GM19238 (cell line): ENCODE results near the gene ZNF697.
A peak's percentile ranks its signal among the peaks of the same experiment; 100 is the strongest.

Source experiments
- DNase-seq: peaks from one replicate; pipeline ENCODE4 v3.0.0; 2011; ENCODE audit warnings: low spot score; ENCODE audit not compliant: insufficient read length

Gene ZNF697

DNA sequence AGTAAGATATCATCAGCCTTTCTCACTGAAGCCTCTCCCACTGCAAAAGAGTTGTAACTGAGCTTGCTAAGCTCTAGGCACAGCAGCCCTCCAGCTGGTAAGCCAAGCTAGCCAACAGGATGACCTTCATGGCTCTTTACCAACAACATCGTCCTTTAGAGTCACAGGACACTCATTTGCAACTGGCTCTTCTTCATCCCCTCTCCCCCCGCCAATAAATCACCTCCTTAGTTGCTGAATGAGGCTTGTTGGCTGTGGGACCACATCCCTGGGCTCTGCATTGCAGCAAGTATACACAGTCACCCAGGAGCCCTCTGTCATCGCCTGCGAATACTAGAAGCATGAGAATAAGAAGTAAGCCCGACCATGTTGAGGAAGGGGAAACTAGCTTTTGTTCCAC, 16.0 kb upstream of the ZNF697 start:
- DNase-seq: no peak

DNA sequence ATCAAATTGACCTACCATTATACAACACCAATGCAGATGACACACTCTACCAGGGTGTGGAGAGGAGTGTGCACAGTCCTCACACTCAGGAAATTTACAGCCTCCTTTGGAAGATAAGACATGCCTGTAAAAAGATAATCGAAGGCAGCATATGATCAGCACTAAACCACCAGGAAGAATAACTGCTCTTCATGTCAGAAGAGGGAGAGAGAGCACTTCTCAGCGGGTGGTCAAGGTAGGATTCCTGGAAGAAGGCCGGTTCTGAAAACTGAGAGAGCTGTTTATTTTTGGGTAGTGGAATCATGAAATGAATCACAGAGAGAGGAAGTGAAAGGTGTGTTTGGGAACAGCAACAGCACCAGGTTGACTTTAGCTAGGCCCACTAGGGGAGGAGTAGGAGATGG, 14.0 kb upstream of the ZNF697 start:
- peak; percentile 44 for DNase-seq

DNA sequence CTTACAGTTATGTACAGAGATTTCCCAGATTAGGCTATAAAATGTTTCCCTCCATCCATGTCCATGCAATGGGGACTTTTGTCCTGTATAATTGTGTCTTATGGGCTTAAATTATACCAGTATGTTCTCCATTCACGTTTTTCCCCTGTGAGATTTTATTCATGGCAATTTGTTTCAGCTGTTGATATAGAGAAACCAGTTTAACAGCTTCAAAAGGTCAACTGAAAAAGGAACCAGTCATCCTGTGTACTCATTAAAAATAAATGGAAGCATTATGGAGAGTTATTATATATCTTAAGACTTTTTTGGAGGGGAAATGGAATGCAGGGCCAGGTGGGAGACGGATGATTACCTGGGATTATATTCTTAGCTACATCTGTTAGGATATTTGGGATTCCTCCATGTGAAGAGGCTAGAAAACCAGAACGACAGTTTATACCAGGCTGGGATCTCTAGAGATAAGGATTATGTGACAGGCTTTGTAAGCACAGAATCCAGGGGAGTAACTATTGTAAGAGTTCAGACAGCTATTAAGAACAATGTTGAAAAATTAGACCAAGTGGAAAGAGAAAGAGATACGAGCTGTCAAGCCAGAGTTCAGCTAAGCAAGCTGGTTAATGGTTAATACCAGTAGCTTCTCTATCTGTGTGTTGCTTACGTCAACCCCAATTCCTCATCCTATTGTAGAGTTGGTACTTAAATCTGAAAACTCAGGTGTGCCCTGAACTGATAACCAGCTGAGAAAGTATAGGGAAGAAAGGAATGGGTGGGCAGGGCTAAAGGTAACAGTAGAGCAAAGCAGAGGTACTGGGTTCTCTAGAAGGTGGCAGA, 12.4 kb upstream of the ZNF697 start:
- no peak for DNase-seq

DNA sequence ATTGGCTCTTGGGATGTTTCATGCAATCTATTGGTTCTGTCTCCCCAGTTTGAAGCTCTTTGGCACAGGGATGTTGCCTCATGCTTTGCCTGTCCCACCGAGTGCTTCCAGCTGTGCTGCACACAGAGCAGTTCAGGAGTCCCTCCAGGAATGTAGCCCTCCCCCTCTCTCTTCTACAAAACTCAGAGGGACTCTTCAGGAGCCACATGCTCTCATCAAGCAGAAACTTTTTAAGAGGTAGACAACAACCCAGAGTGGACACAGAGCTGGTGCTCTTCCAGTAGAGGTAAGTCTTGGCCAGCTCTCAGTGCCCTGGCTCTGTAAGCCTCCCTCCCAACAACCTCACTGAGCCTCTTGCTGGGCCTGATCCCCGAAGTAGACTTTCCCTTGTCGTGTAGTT, 11.6 kb upstream of the ZNF697 start:
- DNase-seq: no peak

DNA sequence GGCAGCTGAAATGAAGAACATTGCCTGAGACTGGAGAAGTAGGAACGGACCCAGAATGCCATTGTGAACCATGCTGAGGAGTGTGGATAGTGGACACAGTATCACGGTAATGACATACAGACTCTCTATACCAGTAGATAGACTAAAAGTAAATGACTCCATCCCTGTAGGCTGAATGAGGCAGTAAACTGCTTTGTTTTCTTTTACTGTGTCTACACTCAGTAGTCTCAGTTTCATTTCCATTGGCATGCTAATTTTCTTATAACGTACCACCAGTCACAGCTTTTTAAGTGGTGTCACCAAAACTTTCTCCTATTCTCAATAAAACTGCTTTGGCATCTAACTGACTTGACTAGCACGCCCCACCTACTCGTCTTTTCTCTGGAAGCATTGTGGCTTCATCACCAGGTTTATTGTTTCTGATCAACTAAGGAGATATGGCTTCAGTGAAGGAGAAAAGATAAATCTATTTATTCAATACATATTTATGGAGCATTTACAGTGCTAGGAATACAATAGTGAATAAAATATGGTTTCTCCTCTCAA, 8.4 kb upstream of the ZNF697 start:
- no peak for DNase-seq

DNA sequence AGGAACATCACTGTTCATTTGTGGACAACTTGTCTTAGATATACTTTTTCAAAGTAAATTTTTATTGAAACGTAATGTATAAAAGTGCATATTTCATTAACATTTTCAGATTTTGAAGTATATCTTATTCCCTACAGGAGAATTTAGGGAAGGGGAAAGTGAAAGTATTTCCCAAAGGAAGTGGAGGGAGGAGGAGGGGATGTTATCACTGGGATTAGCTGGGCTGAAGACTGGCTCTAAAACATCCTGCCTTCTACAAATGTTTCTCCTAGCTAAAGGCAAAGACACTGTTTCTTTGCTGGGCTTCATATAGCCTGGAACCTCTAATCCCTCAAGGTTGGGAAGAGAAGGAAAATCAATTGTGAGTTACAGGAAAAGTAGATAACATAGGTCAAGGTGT, 7.1 kb upstream of the ZNF697 start:
- DNase-seq: no peak

DNA sequence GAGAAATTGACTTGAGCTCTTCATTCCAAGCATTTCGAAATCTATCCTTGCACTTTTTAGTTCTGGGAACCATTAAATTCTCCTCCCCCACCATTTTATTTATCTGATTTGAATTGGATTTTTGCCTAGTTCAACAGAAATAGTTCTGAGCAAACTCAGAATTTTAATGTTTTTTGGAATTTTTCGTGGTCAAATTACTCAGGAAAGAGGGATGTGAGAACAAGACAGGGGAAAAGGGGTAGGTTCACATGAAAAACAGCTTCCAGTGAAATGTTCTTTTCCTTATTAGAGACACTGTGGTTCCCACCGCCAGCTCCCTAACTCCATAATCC, 5.7 kb upstream of the ZNF697 start:
- DNase-seq: no peak

DNA sequence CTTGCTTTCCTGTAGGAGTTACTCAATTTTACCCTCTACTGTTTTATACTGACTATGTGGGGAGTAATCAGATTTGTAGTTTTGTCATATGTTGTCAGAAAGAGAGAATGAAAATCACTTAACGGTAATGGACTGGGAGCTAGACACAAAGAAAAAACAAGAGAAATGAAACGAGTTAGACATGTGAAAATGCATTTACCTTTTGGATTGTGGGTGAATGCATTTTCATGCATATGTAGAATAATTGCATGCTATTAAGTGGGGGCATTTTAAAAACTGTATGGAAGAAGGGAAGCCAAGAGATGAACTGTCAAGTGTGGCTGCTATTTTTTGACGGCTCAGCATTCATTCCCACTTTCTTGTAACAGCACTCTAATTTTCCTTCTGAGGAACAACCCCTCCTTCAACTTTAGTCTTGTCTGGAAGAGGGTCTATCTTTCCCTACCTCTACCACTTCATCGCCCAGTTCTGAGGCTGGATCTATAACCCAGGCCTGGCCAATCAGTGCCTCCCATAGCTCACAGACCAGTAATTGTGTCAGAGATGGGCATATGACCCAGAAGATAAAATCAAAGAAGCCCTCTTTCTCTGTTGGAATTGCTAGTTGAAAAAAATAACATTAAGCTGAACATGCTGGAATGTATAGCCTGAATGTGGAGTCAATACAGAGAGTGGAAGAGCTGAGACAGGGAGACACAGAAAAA, 5.2 kb upstream of the ZNF697 start:
- DNase-seq: no peak

DNA sequence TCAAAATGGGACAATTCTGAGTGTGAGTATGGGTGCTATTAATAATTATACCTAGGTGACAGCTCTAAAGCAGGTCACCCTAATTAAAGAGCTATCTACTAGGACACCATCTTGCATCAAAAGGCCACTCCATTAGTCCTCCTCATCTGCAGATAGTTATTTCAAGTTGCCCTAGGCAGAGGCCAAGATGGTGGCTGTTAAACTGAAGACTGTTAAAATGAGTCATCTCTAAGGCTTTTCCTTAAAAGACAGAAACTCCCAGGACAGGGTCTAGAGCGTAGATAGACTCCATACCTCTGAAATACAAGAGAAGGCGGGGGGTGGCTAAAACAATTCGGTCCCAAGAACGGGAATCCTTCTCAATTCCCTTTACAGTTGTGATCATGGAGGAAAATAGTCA, 4.5 kb upstream of the ZNF697 start:
- no peak for DNase-seq

DNA sequence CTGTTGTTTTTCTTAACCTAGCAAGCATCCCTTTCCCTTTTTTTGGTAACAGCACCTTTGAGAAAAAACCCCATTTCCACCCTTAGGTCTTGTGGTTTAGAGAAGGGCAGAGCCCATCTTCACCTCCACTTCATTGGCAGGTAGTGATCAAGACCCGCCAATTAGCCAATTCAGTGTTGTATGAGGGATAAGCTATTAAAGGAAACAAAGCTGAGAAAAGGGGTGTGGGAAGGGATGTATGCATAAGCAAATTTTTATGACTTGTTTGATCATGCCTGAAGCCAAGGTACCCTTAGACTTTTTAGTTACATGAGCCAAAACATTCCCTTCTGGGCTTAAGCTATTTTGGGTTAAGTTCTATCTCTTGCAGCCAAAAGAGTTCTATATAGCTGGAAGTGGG, 3.6 kb upstream of the ZNF697 start:
- DNase-seq: no peak

DNA sequence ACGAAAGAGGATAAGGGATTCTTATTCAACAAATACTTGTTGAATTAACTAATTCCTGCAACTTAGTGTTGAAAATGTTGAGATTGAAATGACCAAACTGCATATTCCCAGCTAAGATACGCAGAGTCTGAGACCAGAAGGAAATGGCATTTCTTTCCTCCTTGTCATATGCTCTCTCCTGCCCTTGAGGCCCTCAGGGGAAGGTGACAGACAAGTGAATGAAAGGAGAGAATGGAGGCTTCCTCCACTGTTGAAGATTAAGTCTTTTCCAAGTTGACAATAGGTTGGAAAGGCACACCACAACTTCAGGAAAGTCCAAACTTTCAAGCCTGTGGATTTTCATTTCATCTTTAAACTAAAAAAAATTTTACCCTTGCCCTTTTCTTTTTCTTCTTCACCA, 3.1 kb upstream of the ZNF697 start:
- DNase-seq: no peak

DNA sequence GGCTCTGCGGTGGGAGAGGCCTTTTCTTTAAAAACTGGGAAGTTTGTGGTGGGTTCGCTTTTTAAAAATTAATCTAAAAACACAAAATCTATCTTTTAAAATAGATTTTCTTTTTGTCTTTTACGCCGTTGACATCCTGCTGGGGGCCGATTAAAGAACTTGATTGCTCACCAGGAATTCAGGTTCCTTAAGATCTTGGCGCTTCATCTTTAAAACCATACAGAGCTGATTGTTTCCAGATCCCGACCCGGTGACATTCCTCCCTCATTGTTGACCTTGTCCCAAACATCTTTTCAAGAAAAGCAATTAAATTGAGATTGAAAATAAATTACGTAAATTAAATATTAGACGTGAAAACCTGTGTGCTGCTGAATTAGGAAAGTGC, 546 bp upstream of the ZNF697 start:
- DNase-seq: no peak

DNA sequence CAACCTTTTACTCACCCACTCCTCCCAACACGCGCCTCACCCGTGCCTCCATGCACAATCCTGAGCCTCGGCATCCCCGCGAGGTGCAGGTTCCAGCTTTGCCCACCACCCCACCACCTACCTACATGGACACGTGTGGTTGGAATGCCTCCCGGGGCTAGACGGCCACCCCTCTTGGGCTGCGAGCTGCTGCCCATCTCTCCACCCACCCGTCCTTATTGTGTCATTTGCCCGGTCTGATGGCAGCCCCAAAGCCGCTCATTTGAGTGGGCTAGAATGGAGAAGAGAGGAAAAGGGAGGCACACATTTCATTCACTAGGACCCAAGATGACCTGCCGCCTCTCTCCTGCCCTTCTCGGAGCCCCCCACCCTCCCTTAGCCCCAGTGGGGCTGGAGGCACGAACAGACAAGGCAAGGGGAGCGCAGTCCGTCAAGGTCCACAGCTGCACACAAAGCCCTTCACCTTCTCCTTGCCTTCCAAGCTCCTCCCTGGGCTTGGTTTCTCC, 785 bp downstream of the ZNF697 start:
- DNase-seq: no peak

DNA sequence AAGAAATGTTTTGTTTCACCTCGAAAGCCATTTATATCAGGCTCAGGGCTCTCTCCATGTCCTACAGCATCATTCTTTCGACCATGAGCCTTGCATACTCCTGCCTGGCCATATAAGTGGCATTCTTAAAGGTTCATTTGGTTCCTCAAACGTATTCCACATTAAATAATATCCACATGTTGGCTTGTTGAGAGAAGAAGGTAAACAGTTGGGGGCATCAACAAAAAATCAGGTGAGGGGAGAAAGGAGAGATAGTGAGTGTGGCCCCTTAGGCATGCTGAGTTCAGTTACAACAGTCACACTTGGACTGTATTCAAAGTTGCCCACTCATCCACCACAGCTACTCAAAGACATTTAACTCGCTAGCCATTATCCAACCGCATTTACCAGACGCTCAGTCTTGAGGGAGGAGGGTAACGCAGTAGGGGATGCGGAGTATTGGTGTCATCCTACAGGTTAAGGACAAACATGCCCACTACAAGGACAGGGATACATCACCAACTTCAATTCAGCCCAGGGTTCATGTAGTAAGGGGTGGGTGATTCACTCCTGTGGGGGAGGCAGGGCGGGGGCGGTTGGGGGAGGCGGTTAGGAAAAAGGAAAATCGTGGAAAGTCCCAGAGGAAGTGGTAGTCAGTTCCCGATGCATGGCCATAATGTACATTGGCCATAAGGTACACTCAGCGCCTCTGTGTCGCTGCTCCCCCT, 1.4 kb downstream of the ZNF697 start:
- no peak for DNase-seq

DNA sequence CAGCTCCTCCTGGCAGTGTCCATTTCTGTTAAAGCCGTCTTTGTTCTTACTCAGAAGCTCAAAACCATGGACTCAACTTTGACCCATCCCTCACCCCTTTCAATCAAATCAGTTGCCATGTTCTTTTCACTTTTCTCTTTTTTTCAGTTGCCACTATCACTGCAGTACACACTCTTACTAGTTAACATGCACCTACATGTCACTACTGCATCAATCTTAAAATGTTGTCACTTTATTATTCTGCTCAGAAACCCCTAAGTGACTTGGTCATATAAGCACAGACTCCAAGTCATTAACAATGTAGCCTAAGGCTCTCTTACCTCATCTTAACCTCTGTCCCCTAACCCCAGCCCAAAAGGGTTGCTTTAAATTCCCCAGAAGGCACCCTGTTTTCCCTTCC, 9.0 kb downstream of the ZNF697 start:
- no peak for DNase-seq

DNA sequence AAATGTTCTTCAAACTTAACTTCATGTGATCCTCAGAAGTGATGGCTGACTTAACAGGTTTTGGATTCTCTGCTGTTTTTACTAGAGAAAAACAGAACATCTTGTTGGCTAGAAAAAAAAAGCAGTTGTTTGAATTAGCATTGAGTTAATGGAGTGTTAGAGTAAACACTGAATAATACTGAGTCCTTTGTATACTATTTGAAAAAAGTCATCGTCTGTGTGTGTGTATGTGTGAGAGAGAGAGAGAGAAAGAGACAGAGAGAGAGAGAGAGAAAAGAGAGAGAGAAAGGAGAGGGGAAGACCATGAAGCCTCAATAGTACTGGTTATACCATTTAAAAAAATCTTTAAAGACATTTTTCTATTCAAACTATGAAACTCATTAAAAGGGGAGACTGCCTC, 10.4 kb downstream of the ZNF697 start:
- DNase-seq: no peak

DNA sequence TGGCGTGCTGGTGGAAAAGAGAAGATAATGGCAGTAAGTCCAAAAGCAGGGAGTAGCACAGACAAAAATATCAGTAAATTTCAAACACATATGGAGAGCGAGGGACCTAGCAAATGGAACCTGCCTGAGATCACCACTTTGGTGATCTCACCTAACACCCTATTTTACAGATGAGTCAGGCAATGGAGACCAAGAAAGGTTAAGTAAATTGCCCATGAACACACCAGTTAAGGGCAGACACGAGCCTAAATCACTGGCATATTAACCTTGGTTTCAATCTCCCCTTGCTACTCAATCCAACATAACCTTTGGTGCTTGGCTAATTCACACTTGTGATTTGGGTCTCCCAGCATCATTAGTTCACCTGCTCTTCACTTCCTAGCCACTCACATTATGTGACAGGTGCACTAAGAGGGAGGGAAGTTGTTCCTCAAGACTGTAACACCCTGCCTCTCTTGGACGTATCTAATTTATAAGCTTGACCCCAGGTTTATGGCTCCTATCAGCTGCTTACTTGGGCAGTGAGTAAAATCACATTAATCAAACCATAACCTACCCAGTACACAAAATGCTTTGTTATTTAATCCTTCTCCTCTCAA, 11.5 kb downstream of the ZNF697 start:
- DNase-seq: no peak

DNA sequence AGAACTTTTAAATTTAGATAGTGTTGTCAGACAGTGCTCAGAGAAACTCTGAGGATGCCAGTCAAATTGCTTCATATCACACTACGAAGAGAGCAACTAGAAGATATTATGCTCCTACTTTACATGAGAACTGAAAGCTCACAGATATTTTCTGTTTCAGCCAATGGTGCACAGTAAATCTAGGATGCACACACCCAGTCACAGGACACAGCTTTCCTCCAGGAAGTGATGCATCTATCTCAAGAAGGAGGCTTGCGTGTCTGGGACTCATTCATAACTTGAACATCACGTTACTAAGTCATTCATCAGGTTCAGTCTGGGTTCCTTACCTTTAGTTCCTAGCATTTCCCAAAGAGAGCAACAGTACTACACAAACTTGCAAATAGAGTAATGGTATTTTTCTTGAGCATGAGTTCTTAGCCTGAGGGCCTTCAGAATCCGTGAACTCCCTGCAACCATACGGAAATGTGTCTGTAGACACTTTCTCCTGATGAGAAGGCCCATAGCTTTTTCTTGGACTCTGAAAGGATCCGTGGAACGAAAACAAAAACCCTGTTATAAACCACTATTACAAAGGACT, 12.2 kb downstream of the ZNF697 start:
- peak; percentile 37 for DNase-seq

DNA sequence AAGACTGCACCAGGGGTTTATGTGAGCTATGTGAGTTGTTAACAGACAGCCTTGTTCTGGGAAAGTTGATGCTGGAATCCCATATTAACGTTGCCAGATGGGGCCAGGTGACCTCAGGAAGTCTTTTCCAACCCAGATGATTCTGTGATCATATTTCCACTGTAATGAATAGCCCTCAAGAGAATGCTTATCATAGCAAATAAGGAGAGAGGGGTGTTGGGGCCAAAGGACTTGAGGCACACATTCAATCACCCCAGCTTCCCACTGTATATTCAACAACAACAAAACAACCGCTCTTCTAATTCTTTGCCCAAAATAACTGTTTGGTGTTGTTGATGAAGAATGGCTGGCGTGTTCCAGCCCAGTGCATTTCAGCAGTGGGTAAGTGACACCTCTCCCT, 14.1 kb downstream of the ZNF697 start:
- no peak for DNase-seq

DNA sequence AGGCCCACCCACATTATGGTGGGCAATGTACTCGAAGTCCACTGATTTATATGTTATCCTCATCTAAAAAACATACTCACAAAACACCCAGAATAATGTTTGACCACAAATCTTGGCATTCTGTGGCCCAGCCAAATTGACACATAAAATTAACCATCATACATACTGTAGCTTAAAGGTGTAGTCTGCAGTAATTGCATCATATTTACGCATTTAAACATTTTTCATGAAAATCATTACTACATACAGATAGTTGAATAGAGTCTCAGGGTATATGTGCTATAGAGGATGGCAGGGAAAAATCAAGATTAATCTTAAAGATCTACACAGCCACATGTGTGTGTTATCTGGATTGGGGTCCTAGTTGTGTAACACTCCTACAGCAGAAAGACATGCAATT, 14.5 kb downstream of the ZNF697 start:
- no peak for DNase-seq

DNA sequence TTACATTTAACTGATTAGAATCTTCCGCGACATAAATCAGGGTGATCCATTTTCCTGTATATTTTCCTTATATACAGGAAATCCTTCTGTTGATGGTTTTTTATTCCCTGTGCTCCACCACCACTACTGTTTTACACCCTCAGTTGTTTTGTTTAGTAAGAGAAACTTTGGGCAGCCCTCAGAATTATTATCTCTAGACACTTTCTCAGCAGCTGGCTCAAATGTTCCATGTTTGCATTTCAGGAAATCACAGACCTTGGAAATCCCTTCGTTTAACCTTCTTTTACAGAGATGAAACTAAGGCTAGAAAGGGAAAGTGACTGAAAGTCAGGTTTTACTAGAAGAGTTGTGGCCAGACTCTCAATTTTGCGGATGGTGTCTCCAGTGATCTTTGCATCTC, 15.2 kb downstream of the ZNF697 start:
- DNase-seq: no peak
